ENCODE results near the gene AVL9. TPM values are rescaled to one million over a fixed set of nuclear protein-coding genes. Genes with fewer than 3 reads are reported as not detected.
A peak's percentile ranks its signal among the peaks of the same experiment; 100 is the strongest.

The AVL9 gene
- total and polyA plus RNA-seq, 2 experiments from 2014 or later: 13.1 to 33.8 TPM

- Histone ChIP-seq H3K79me2 (replicated peaks; ENCODE audit: insufficient read depth) (no peaks in the 10 kb centered on the region), H3K27ac (ENCODE audit: low read depth) (no peak overlapping the region), H3K36me3 (ENCODE audit: insufficient read depth) (no peaks in the 10 kb centered on the region), H3K4me3 (no peak overlapping the region), H3K4me1 (ENCODE audit: insufficient read depth) (no peaks in the 10 kb centered on the region), H3F3A (replicated peaks; ENCODE audit: low read depth) (no peaks in the 10 kb centered on the region), H3K27me3 (ENCODE audit: insufficient read depth) (no peaks in the 10 kb centered on the region), H4K20me1 (replicated peaks; ENCODE audit: insufficient read depth) (no peaks in the 10 kb centered on the region; the same call in 1 of the 2 replicates), H2AFZ (no peak overlapping the region), H3K4me2 (no peak overlapping the region), H3K9me2 (ENCODE audit: insufficient read depth) (no peaks in the 10 kb centered on the region)
- TF ChIP-seq CTCF (conservative IDR thresholded peaks at IDR 0.05; ENCODE audit: low read depth in 2 of 2): peak; percentile 97
- TF ChIP-seq REST (IDR thresholded peaks at IDR 0.05; ENCODE audit: unreplicated experiment): no peak
- TF ChIP-seq CREB1 (CRISPR knock-in tag; IDR thresholded peaks at IDR 0.05; ENCODE audit: low read depth): no peak
- H3K27me3 Mint-ChIP-seq (ENCODE audit: insufficient read depth, low read depth, poor library complexity): no peaks in the 10 kb centered on the region
- H3K4me3 Mint-ChIP-seq: no peak overlapping the region
- DNase-seq (ENCODE audit: low spot score) (peak; percentile 75), ATAC-seq (peak; percentile 60)
- H3K4me1 Mint-ChIP-seq: no peaks in the 10 kb centered on the region
- H3K9me3 Mint-ChIP-seq: no peaks in the 10 kb centered on the region
- H3K36me3 Mint-ChIP-seq (ENCODE audit: low read depth): no peaks in the 10 kb centered on the region
- no peak overlapping the region for H3K27ac Mint-ChIP-seq
Observed at GRCh38 chr7:32479574-32480200, 15.6 kb upstream of the AVL9 start.

GRCh38 chr7:32481176-32481575 is 14.1 kb upstream of the AVL9 start:
- no peaks in the 10 kb centered on the region for H3K9me2 ChIP-seq (ENCODE audit: insufficient read depth)
- H4K20me1 ChIP-seq (replicated peaks; ENCODE audit: insufficient read depth): no peaks in the 10 kb centered on the region; the same call in 1 of the 2 replicates
- H3K4me1 ChIP-seq (ENCODE audit: insufficient read depth): no peaks in the 10 kb centered on the region
- no peaks in the 10 kb centered on the region for H3K27me3 ChIP-seq (ENCODE audit: insufficient read depth)
- no peak overlapping the region for H3K4me2 ChIP-seq
- Mint-ChIP-seq H3K4me1 (no peaks in the 10 kb centered on the region), H3K9me3 (no peaks in the 10 kb centered on the region), H3K27ac (no peak overlapping the region), H3K36me3 (ENCODE audit: low read depth) (peaks cover 6% of the 10 kb centered on the region; the same call in 2 of the 3 replicates), H3K27me3 (ENCODE audit: insufficient read depth, low read depth, poor library complexity) (no peaks in the 10 kb centered on the region), H3K4me3 (no peak overlapping the region)
- no peak for TF ChIP-seq STAT1 (IDR thresholded peaks at IDR 0.05; ENCODE audit: unreplicated experiment)
- TF ChIP-seq CREB1 (CRISPR knock-in tag; IDR thresholded peaks at IDR 0.05; ENCODE audit: low read depth): no peak
- TF ChIP-seq JUNB (IDR thresholded peaks at IDR 0.05; ENCODE audit: unreplicated experiment): no peak
- no peak for TF ChIP-seq ZNF114 (CRISPR knock-in tag; IDR thresholded peaks at IDR 0.05)
- TF ChIP-seq CTCF (conservative IDR thresholded peaks at IDR 0.05; ENCODE audit: low read depth in 2 of 2): no peak
- no peak for TF ChIP-seq NANOG (IDR thresholded peaks at IDR 0.05; ENCODE audit: borderline replicate concordance)
- ATAC-seq (no peak), DNase-seq (ENCODE audit: low spot score) (no peak)
- H3F3A ChIP-seq (replicated peaks; ENCODE audit: low read depth): no peaks in the 10 kb centered on the region
- no peak overlapping the region for H3K4me3 ChIP-seq
- H3K36me3 ChIP-seq (ENCODE audit: insufficient read depth): 0 out of 2 replicates have a peak, but pooled peaks cover 2% of the 10 kb centered on the region
- no peak overlapping the region for H2AFZ ChIP-seq
- no peaks in the 10 kb centered on the region for H3K79me2 ChIP-seq (replicated peaks; ENCODE audit: insufficient read depth)
- no peak overlapping the region for H3K27ac ChIP-seq (ENCODE audit: low read depth)
